SU-DHL-6 (cell line): ENCODE data around the gene ZNF554.

ENCODE experiments used
- EZH2phosphoT487 ChIP-seq: fragments of 200-600 bp; sonication (generic), shearing (Covaris generic); conservative IDR thresholded peaks from 2 replicates; pipeline ENCODE4 v1.6.1; 2018; ENCODE audit warnings: mild to moderate bottlenecking, antibody characterized with exemption, low read length, moderate library complexity, mixed read lengths
- TF ChIP-seq, protein P1 (sequence below): fragments of 200-600 bp; sonication (generic); IDR thresholded peaks from one replicate; pipeline ENCODE4 v1.5.1; 2017; ENCODE audit warnings: antibody characterized with exemption, mild to moderate bottlenecking, low read length, moderate library complexity; ENCODE audit not compliant: insufficient read depth, poor library complexity, severe bottlenecking

- TF ChIP-seq, protein P1, sequence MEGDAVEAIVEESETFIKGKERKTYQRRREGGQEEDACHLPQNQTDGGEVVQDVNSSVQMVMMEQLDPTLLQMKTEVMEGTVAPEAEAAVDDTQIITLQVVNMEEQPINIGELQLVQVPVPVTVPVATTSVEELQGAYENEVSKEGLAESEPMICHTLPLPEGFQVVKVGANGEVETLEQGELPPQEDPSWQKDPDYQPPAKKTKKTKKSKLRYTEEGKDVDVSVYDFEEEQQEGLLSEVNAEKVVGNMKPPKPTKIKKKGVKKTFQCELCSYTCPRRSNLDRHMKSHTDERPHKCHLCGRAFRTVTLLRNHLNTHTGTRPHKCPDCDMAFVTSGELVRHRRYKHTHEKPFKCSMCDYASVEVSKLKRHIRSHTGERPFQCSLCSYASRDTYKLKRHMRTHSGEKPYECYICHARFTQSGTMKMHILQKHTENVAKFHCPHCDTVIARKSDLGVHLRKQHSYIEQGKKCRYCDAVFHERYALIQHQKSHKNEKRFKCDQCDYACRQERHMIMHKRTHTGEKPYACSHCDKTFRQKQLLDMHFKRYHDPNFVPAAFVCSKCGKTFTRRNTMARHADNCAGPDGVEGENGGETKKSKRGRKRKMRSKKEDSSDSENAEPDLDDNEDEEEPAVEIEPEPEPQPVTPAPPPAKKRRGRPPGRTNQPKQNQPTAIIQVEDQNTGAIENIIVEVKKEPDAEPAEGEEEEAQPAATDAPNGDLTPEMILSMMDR: no peak
- TF ChIP-seq EZH2phosphoT487: no peak
Observed at GRCh38 chr19:2853015-2853606, 33.4 kb downstream of the ZNF554 start.
